Esophagus squamous epithelium (tissue), 4 donors: ENCODE measurements around the gene EPN2.

Source experiments
- CTCF ChIP-seq, 6 experiments: fragments of 450-650 bp in 4 of 6; fragments of 200-600 bp in 2 of 6; sonication (generic) in 2 of 6; IDR thresholded peaks; one replicate each; pipeline ENCODE4 v1.5.1; 2016 to 2019; ENCODE audit warnings: antibody characterized with exemption in 6 of 6, mild to moderate bottlenecking in 4 of 6, moderate library complexity in 4 of 6
- POLR2A ChIP-seq, 4 donors: fragments of 450-650 bp; IDR thresholded peaks; one replicate each; pipeline ENCODE4 v1.6.1; 2017; ENCODE audit warnings: antibody characterized with exemption in 4 of 4, mild to moderate bottlenecking in 4 of 4, moderate library complexity in 3 of 4

GRCh38 chr17:19372866-19373504 is 135.8 kb downstream of the EPN2 start:
- TF ChIP-seq CTCF (IDR thresholded peaks at IDR 0.05) = no peak
- no peak for TF ChIP-seq POLR2A (IDR thresholded peaks at IDR 0.05)
